ENCODE results near the gene CCT2.
"Not testable (repeated sequence)": the region's sequence is repeated elsewhere in the genome, so short reads cannot be mapped to it uniquely, and the experiment has no call there.

GRCh38 chr12:69603556-69603955 is 18.3 kb downstream of the CCT2 start:
- TF ChIP-seq CTCF (IDR thresholded peaks at IDR 0.05; ENCODE audit: insufficient read depth, low read depth, low read length); EZH2 (IDR thresholded peaks at IDR 0.05; ENCODE audit: insufficient read depth, low read length): not testable (repeated sequence)

Data from astrocyte (in vitro differentiated cells and primary cell).